KOPT-K1 (cell line): ENCODE results near the gene TRIM33.
"Not testable (repeated sequence)": the region's sequence is repeated elsewhere in the genome, so short reads cannot be mapped to it uniquely, and the experiment has no call there.

Experiments
- H3K27ac ChIP-seq: fragments of 200-600 bp; sonication (generic); 2 replicates; pipeline ENCODE4 v1.5.1; 2016; ENCODE audit warnings: antibody characterized with exemption, mild to moderate bottlenecking, low read depth, low read length; ENCODE audit not compliant: poor library complexity, severe bottlenecking
- H3K36me3 ChIP-seq: fragments of 200-600 bp; sonication (generic); 2 replicates; pipeline ENCODE4 v1.5.1; 2017; ENCODE audit warnings: antibody characterized with exemption, mild to moderate bottlenecking, low read length, moderate library complexity; ENCODE audit not compliant: insufficient read depth
- H3K9me3 ChIP-seq: fragments of 200-600 bp; sonication (generic); 2 replicates; pipeline ENCODE4 v1.5.1; 2017; ENCODE audit warnings: antibody characterized with exemption, low read length, mild to moderate bottlenecking; ENCODE audit not compliant: insufficient read depth, poor library complexity, severe bottlenecking

TRIM33 gene

DNA sequence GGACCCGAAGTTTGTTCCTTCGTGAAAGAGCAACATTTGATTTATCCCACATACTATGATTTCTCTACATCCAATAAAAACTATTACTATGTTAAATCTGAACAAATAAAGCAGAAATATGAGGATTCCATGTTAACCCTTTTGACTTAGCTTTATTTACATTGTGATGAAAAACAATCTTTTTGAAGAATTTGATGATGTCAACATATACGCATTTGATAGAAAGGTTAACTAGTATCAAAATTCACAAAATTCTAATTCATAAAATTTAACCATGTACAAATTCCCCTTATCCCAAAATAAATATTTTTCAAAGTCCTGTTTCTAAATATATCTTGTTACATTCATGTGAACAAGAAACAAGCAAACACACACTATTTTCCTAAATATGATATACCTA lies 74.2 kb downstream of the TRIM33 start:
- H3K9me3 ChIP-seq = no peaks in the 10 kb centered on the region
- H3K36me3 ChIP-seq = peaks cover 59% of the 10 kb centered on the region
- no peak overlapping the region for H3K27ac ChIP-seq

DNA sequence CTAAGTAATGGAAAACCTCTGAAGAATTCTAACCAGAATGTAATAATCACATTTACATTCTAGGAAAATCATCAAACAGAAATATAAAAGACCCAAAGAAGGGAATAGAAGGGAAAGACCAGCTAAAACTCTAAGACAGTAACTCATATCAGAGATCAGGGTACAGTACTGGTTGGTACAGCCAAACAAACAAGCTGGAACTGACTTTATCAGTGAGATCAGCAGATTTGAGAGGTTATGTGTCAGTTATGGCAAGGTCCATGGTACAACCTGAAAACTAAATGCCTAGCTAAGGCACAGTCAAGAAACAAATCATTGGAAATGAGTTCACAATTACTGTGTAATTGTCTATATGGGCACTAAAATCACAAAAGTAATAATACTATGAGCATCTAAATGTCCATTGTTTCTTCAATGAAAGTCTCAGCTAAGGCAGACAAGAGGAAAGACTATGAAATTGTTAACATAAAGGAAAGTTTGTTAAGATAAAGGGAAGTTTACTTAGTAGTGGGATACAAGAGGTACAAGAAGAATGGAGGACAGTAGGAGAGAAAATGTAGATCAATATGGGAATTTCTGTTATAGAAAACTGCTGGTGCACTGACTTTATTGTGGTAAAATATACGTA lies 75.8 kb downstream of the TRIM33 start:
- Histone ChIP-seq H3K27ac (no peak overlapping the region), H3K36me3 (peaks cover 62% of the 10 kb centered on the region)

DNA sequence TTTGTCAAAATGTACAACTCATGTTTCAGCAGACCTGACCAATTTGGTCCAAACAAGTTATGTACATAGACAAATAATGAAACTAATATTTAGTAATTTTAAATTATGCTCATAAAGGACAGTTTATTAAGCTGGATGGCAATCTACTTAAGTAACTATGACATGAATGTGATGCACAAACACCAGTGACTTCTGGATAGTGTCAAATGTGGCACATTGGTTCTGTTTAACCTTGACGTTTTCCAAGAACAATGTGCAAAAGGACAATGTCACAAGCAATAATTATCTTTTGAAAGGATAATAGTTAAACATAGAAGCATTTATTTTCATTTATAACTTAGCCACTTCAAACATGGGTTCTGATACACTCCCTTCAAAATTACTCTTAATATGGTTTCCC lies 80.0 kb downstream of the TRIM33 start:
- Histone ChIP-seq H3K27ac (no peak overlapping the region), H3K36me3 (peaks cover 76% of the 10 kb centered on the region), H3K9me3 (no peaks in the 10 kb centered on the region)

More for the DNA sequence above, 75.8 kb downstream of the TRIM33 start:
- no peaks in the 10 kb centered on the region for H3K9me3 ChIP-seq

DNA sequence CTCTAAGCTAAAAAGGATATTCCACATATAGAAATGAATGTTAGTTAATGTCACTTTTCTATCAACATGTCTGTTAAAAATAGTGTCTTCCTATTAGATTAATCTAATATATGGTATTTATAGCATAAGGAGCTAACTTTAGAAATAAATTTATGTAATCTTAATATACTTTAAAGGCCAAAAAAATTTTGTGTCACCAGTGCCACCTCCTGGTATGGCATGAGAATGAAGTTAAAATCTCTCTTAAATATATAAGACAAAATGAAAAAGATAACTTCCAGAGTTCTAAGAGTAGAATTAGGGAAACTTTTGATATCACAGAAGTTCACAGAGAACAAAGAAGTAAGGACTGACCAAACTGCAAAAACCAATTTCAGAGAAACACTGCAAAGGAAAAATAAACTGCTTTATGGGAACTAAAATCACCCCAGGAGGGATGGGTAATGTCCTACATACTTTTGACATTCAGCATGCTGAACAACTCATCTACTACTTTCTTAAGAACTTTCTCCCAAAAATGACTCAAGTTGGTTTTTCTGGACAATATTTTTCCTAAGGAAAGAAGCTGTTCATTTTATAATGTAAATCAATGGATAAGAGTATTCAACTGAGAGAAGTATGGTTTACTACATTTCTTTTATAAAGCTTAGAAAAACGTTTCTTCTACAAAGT lies 82.8 kb downstream of the TRIM33 start:
- Histone ChIP-seq H3K27ac (no peak overlapping the region), H3K36me3 (peaks cover 96% of the 10 kb centered on the region), H3K9me3 (no peaks in the 10 kb centered on the region)

DNA sequence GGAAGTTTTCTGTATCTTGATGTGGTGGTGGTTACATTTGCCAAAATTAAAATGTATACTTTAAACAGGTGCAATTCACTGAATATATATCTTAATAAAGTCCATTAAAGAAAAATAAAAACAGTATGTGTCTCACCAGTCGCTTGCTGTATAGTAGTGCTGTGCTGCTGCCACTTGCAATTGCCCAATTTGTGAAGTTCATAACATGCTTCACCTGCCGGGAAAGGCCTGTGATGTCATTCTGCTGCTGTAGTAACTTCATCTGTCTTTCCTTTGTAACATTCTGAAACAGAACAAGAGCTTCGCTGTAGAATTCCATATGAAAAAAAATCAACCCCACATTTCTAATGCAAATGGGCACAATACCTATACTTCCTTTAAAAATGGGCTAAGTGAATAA lies 83.4 kb downstream of the TRIM33 start:
- Histone ChIP-seq H3K36me3 (peaks cover 97% of the 10 kb centered on the region), H3K9me3 (no peaks in the 10 kb centered on the region), H3K27ac (no peak overlapping the region)

DNA sequence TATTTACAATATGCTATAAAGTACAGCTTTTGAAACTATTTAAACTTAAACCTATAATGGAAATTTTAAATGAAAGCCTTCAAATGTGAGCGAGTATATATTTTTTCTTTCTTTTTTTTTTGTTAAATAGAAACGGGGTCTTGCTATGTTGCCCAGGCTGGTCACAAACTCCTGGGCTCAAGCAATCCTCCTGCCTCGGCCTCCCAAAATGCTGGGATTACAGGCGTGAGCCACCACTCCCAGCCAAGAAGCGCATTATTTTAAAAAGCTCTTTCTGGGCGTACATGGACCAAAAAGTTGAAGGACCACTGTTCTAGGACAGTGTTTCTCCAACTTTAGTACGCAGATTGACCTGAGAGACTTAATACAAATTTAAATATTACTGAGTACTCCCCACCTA lies 87.5 kb downstream of the TRIM33 start:
- Histone ChIP-seq H3K27ac (no peak overlapping the region), H3K36me3 (peaks cover 97% of the 10 kb centered on the region), H3K9me3 (no peaks in the 10 kb centered on the region)

DNA sequence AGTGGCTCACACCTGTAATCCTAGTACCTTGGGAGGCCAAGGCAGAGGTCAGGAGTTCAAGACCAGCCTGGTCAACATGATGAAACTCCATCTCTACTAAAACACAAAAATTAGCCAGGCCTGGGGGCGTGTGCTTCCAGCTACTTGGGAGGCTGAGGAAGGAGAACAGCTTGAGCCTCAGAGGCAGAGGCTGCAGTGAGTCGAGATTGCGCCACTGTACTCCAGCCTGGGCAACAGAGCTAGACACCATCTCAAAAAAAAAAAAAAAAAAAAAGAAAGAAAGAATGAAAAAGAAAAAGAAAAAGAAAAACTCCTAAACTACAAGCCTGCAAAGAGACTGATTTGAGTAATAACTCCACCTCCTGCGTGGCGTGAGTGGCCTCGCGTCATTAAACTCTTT lies 92.1 kb downstream of the TRIM33 start:
- H3K27ac ChIP-seq, H3K9me3 ChIP-seq: not testable (repeated sequence)
- peaks cover 100% of the 10 kb centered on the region for H3K36me3 ChIP-seq

DNA sequence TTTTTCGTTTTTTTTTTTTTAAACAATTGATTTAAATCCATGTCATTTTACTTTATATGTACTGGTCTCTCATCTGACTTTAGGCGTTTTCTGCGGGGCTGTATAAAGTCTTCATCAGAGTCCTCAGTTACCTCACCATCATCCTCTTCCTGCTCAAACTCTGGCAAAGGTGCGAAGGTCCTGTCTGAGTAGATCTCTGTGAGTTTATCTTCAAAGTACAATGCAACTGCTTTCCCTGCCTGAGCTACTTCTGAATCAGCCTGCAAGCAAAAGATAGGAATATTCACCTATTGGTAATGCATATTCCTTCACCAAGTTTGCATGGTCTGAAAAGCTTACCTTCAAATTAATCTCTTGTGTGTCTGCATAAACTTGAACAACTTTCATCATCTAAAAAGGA lies 113.4 kb downstream of the TRIM33 start:
- no peak overlapping the region for H3K27ac ChIP-seq
- peaks cover 98% of the 10 kb centered on the region for H3K36me3 ChIP-seq
- no peaks in the 10 kb centered on the region for H3K9me3 ChIP-seq

DNA sequence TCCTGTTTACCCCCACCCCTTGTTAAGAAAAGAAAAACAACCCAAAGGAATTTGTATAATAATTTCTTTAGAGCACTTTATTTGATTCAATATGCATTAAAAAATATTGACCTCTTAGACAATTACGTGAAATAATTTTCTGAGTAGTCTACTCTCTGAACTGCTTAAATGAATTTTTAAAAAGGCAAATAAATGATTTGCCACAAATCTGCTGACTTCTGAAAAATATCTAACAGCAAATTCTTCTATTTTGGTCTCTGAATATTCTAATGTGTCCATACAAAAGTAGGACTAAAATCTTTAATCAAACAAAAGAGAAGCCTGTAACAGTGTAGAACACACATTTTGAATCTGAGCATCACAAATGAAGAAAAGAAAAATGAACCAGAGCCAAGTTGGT lies 115.1 kb downstream of the TRIM33 start:
- Histone ChIP-seq H3K36me3 (peaks cover 98% of the 10 kb centered on the region), H3K27ac (no peak overlapping the region), H3K9me3 (no peaks in the 10 kb centered on the region)

DNA sequence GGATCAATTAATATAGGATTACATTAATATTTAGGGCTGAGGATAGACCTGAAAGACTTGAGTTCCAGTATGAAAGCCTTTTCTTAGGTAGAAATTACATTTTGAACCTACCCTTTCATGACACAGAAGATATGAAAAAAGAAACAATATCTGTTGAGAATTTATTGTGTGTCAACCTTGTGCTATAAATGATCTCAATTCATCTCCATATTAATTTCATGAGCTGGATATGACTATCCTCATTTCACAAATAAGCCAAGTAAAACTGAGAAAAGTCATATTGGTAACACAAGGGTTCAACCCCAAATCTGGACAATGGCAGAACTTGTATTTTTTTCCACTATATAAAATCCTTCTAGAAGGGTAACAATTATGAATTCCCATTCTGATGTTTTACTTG lies 120.0 kb downstream of the TRIM33 start:
- Histone ChIP-seq H3K27ac (no peak overlapping the region), H3K9me3 (peaks cover 16% of the 10 kb centered on the region), H3K36me3 (peaks cover 66% of the 10 kb centered on the region)

DNA sequence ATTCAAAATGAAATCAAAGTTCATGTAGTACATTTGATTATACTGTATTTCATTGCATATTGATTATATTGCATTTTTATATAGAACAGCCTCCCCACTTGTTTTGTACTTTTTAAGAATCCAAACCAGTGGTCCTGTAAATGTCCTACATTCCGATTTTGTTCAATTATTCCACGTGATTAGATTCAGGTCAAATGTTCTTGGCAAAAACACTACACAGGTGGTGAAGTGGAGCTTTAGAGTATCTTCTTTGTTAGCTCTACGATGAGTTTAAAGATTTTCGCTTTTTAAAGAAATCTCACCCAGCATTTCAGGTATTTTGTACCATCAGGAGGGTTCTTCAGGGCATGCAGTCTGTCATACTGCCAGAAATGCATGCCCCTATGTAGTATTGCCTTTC lies 120.6 kb downstream of the TRIM33 start:
- Histone ChIP-seq H3K36me3 (peaks cover 61% of the 10 kb centered on the region), H3K9me3 (peaks cover 22% of the 10 kb centered on the region), H3K27ac (no peak overlapping the region)

DNA sequence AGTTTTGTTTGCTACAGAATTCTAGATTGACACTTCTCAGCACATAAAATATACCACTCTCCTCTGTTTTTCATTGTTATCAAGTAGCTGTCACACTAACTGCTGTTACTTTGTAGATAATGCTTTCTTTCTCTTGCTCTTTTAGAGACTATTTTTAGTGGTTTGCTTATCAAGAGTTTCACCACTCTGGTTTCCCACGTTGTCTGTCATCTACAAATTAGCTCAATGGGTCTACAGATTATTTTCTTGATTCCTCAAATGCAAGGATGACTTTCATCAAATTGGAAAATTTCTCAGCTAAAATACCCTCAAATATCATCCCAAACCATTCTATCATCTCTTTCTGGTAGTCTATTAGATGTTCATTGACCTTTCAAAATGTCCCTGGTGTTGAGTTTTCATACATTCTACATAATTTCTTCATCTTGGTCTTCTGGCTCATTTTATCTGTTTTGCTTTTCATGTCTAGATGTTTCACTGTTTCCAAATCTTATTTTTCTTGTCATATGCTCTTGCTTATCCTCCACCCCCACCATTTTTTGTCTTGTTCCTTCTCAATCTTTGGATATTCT lies 122.5 kb downstream of the TRIM33 start:
- Histone ChIP-seq H3K9me3 (peaks cover 38% of the 10 kb centered on the region), H3K27ac (no peak overlapping the region), H3K36me3 (peaks cover 42% of the 10 kb centered on the region)

DNA sequence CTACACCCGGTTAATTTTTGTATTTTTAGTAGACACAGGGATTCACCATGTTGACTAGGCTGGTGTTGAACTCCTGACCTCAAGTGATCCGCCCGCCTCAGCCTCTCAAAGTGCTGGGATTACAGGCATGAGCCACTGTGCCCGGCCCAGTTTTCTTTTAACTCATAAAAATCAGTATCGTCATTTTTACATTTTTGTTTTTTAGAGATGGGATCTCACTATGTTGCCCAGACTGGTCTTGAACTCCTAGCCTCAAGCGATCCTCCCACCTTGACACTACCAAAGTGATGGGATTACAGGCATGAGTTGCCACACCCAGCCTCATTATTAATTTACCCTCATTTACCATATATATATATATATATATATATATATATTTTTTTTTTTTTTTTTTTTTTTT lies 123.4 kb downstream of the TRIM33 start:
- Histone ChIP-seq H3K36me3 (peaks cover 33% of the 10 kb centered on the region), H3K9me3 (peaks cover 38% of the 10 kb centered on the region)
- not testable (repeated sequence) for H3K27ac ChIP-seq

DNA sequence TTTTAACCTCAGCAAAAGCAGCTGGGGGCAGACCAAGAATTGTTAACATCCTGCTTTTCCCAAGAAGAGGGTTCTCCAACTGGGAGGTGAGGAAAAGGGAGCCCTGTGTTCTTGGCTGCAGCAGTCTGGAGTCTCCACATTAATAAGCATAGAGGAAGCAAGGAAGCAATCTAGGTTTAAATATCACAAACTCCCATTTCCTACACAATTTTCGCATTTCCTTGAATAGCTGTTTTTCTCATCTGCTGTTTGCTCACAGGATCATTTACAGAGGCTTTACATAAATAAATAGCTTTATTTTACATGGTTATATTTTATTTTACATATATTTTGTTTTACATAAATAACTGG lies 124.0 kb downstream of the TRIM33 start:
- H3K9me3 ChIP-seq = peaks cover 38% of the 10 kb centered on the region
- peaks cover 27% of the 10 kb centered on the region for H3K36me3 ChIP-seq
- H3K27ac ChIP-seq = no peak overlapping the region

DNA sequence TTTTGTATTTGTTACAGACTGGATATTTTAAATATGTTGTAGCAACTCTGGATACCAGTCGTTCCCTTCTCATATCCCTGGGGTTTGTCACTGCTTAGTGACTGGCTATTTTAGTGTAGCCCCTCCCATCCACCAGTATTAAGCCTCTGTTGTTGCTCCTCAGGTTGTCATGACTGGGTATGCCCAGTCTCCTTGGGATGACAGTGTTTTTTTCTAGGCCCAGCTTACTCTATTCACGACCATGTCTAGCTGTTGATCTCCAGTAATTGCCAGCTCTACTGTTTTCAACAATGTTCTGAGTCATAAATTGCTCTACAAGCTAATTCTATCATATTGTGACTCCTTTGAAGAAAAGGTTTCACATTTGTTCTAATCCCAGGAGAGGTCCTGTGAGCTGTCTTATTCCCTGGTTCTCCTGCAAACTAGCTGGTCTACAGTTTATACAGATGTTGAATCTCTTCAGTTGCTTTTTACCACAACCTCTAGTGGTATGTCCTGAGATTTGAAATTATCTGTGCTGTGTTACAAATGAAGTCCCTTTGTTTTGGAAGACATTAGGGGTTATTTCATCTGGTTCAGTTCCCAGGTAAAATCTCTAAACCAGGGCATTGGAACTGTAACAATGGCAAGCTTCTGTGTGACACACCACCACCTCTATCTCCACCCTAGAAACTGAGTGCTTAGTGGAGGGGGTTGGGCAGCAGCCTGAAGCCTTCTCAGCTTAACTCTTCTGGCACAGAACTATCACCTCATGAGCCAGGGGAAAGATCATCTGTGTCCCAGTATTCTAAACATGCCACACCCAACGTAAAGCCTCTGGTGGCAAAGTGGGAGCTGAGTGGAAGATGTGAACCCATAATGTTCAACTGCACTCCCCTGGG lies 124.6 kb downstream of the TRIM33 start:
- H3K27ac ChIP-seq = no peak overlapping the region
- H3K9me3 ChIP-seq = peaks cover 38% of the 10 kb centered on the region
- peaks cover 21% of the 10 kb centered on the region for H3K36me3 ChIP-seq
